Parathyroid adenoma (tissue), 2 donors: Measurements from ENCODE around the gene ARAP1.
A peak's percentile ranks its signal among the peaks of the same experiment; 100 is the strongest.

Experiments
- H2AFZ ChIP-seq: fragments of 300-600 bp; sonication (generic); one replicate; pipeline ENCODE4 v1.7.0; 2017; ENCODE audit warnings: antibody characterized with exemption, mild to moderate bottlenecking
- H3K27ac ChIP-seq: fragments of 300-600 bp; sonication (generic); one replicate; pipeline ENCODE4 v1.7.0; 2017
- H3K27me3 ChIP-seq: fragments of 300-600 bp; sonication (generic); one replicate; pipeline ENCODE4 v1.7.0; 2017; ENCODE audit warnings: low read length; ENCODE audit not compliant: control insufficient read depth, insufficient read depth
- H3K36me3 ChIP-seq: fragments of 300-600 bp; sonication (generic); one replicate; pipeline ENCODE4 v1.7.0; 2017; ENCODE audit warnings: low read length; ENCODE audit not compliant: control insufficient read depth, insufficient read depth
- H3K4me1 ChIP-seq: fragments of 300-600 bp; sonication (generic); one replicate; pipeline ENCODE4 v1.7.0; 2017; ENCODE audit warnings: control low read depth
- H3K4me2 ChIP-seq: fragments of 300-600 bp; sonication (generic); one replicate; pipeline ENCODE4 v1.7.0; 2017; ENCODE audit warnings: low read length
- H3K4me3 ChIP-seq: fragments of 300-600 bp; sonication (generic); one replicate; pipeline ENCODE4 v1.7.0; 2017; ENCODE audit warnings: low read depth, low read length
- H3K79me2 ChIP-seq: fragments of 300-600 bp; sonication (generic); one replicate; pipeline ENCODE4 v1.7.0; 2017; ENCODE audit warnings: control low read depth
- H3K9ac ChIP-seq: fragments of 300-600 bp; sonication (generic); one replicate; pipeline ENCODE4 v1.7.0; 2017; ENCODE audit warnings: mild to moderate bottlenecking
- H3K9me3 ChIP-seq: fragments of 300-600 bp; sonication (generic); one replicate; pipeline ENCODE4 v1.7.0; 2017; ENCODE audit warnings: low read length; ENCODE audit not compliant: control insufficient read depth
- CTCF ChIP-seq: fragments of 300-600 bp; sonication (generic); IDR thresholded peaks from one replicate; pipeline ENCODE4 v1.7.0; 2017; ENCODE audit warnings: antibody characterized with exemption, mild to moderate bottlenecking
- donor health status: primary hyperparathyroidism.

The ARAP1 gene

DNA sequence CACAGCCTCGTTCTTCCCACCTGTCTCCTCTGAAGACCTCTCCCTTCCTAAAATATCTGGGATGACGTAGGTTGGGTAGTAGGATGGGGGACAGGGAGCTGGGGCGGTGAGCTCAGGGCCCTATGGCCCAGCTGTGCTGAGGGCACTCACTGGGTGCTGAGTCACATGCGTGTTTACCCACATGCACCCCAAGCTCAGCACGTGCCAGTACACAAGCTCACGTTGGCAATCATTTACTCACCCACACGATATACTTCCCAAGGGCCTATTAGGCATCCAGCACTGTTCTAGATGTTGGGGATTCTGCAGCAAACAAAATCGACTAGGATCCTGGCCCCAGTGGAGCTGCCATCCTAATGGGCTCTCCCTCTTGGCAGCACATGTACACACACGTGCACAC, 28.7 kb downstream of the ARAP1 start:
- H3K36me3 ChIP-seq = no peaks in the 10 kb centered on the region
- H3K27ac ChIP-seq = no peak overlapping the region
- no peak overlapping the region for H3K4me2 ChIP-seq
- H3K4me1 ChIP-seq = peaks cover 4% of the 10 kb centered on the region
- TF ChIP-seq CTCF = no peak
- H3K79me2 ChIP-seq = peaks cover 34% of the 10 kb centered on the region
- H2AFZ ChIP-seq = no peak overlapping the region
- H3K9ac ChIP-seq = no peak overlapping the region
- H3K9me3 ChIP-seq = no peaks in the 10 kb centered on the region
- H3K27me3 ChIP-seq = no peaks in the 10 kb centered on the region
- H3K4me3 ChIP-seq = no peak overlapping the region

GRCh38 chr11:72722050-72722748, 30.0 kb downstream of the ARAP1 start:
- peak overlapping the region; percentile 90 for H3K4me2 ChIP-seq
- no peaks in the 10 kb centered on the region for H3K36me3 ChIP-seq
- H3K27me3 ChIP-seq = no peaks in the 10 kb centered on the region
- no peaks in the 10 kb centered on the region for H3K9me3 ChIP-seq
- peaks cover 34% of the 10 kb centered on the region for H3K79me2 ChIP-seq
- H3K4me3 ChIP-seq = peak overlapping the region; percentile 74
- TF ChIP-seq CTCF = no peak
- no peak overlapping the region for H3K9ac ChIP-seq
- H3K4me1 ChIP-seq = peaks cover 4% of the 10 kb centered on the region
- H3K27ac ChIP-seq = peak overlapping the region; percentile 84
- peak overlapping the region; percentile 93 for H2AFZ ChIP-seq

DNA sequence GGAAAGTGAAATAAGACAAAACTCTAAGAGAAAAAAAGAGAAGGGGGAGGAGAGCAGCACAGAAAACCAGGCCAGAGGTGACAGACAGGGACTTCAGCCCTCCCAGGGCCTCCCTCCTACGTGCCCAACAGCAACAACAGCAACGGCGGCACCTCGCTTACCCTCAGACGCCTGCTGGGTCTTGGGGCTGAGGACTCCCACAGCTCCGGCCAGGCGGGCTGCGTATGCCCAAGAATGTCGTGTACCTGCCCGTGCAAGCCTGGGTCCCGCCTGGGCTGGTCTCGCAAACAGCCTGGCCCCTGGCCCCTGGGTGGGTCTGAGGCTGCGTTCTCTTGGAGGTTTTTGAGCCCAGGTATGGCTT, 30.5 kb downstream of the ARAP1 start:
- H3K4me1 ChIP-seq = peaks cover 4% of the 10 kb centered on the region
- peak overlapping the region; percentile 90 for H3K4me2 ChIP-seq
- H3K27ac ChIP-seq = peak overlapping the region; percentile 84
- no peak for TF ChIP-seq CTCF
- no peaks in the 10 kb centered on the region for H3K27me3 ChIP-seq
- peak overlapping the region; percentile 74 for H3K4me3 ChIP-seq
- peaks cover 34% of the 10 kb centered on the region for H3K79me2 ChIP-seq
- H2AFZ ChIP-seq = peak overlapping the region; percentile 93
- H3K9me3 ChIP-seq = no peaks in the 10 kb centered on the region
- H3K36me3 ChIP-seq = no peaks in the 10 kb centered on the region
- no peak overlapping the region for H3K9ac ChIP-seq

GRCh38 chr11:72721276-72721675, 30.9 kb downstream of the ARAP1 start:
- Histone ChIP-seq H3K79me2 (peaks cover 34% of the 10 kb centered on the region), H3K36me3 (no peaks in the 10 kb centered on the region), H2AFZ (no peak overlapping the region), H3K4me1 (peaks cover 4% of the 10 kb centered on the region), H3K4me2 (peak overlapping the region; percentile 90), H3K9me3 (no peaks in the 10 kb centered on the region), H3K9ac (no peak overlapping the region), H3K4me3 (peak overlapping the region; percentile 74), H3K27me3 (no peaks in the 10 kb centered on the region), H3K27ac (peak overlapping the region; percentile 84)
- no peak for TF ChIP-seq CTCF

DNA sequence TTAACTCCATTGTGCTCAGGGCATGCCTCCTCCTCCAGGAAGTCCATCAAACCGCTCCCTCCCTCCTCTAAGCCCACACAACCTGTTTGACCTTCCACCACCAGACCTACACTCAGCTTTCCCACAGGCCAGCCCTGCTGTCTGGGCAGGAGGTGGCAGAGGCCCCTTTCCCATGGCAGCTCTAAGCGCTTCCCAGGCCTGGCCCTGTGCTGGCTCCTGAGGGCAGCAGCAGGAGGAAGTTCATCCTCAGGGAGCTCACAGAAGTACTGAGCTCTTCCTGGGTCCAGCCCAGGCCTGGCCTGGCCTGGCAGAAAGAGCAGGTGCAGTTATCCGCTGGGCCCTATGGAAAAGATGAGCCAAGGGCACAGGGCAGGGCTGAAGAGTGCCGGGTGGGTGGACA, 31.4 kb downstream of the ARAP1 start:
- peaks cover 4% of the 10 kb centered on the region for H3K4me1 ChIP-seq

More for the DNA sequence above, 31.4 kb downstream of the ARAP1 start:
- Histone ChIP-seq H3K79me2 (peaks cover 34% of the 10 kb centered on the region), H3K4me2 (peak overlapping the region; percentile 90), H3K9me3 (no peaks in the 10 kb centered on the region), H2AFZ (no peak overlapping the region), H3K27ac (peak overlapping the region; percentile 84), H3K27me3 (no peaks in the 10 kb centered on the region), H3K36me3 (no peaks in the 10 kb centered on the region), H3K4me3 (peak overlapping the region; percentile 74), H3K9ac (no peak overlapping the region)
- no peak for TF ChIP-seq CTCF
